ENCODE results near the gene VWF. TPM values are rescaled to one million over a fixed set of nuclear protein-coding genes. Genes with fewer than 3 reads are reported as not detected.

VWF gene
- total RNA-seq, 1 experiment from 2014 or later = 0.48 TPM

DNA sequence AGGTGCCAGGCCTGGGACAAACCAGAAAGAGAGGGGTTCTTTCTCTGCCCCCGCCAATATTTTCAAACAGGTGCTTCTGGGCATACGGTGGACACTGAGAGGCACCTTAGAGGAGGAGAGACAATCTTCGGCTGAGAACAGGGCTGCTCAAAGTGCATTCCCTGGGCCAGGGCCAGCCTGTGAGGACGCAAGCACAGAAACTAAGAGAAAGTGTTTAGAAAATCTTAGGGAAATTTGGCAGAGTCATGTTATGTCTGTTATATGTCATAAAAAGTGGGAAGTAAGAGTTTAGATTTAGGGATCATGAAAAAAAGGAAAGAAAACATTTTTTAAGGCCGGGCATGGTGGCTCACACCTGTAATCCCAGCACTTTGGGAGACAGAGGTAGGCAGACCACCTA lies 83.7 kb downstream of the VWF start:
- BruUV-seq (replicated peaks) = no TSS peak
- no peak overlapping the region for H3K27ac ChIP-seq
- no peak overlapping the region for H3K4me2 ChIP-seq
- intact Hi-C loops (cut with micrococcal nuclease; ENCODE audit: unreplicated experiment) = loop anchor here (5.0 kb wide), 1 partner anchor 74 kb away; no protein-coding TSS in a partner anchor
- H2AFZ ChIP-seq = no peak overlapping the region
- ChIA-PET POLR2A (ENCODE audit: unreplicated experiment) (no interaction called here), CTCF (no interaction called here)
- no peaks in the 10 kb centered on the region for H3K27me3 ChIP-seq (ENCODE audit: insufficient read depth, low read depth)
- H4K20me1 ChIP-seq (ENCODE audit: insufficient read depth) = no peaks in the 10 kb centered on the region
- no peaks in the 10 kb centered on the region for H3F3A ChIP-seq (ENCODE audit: insufficient read depth, low read depth)
- no peaks in the 10 kb centered on the region for H3K79me2 ChIP-seq (ENCODE audit: low read depth)
- H3K9me2 ChIP-seq (ENCODE audit: insufficient read depth) = no peaks in the 10 kb centered on the region
- H3K4me1 ChIP-seq (replicated peaks; ENCODE audit: insufficient read depth) = peaks cover 11% of the 10 kb centered on the region
- DNase-seq = no peak
- no peak for TF ChIP-seq EZH2 (IDR thresholded peaks at IDR 0.05; ENCODE audit: low read depth)
- TF ChIP-seq, protein P1, sequence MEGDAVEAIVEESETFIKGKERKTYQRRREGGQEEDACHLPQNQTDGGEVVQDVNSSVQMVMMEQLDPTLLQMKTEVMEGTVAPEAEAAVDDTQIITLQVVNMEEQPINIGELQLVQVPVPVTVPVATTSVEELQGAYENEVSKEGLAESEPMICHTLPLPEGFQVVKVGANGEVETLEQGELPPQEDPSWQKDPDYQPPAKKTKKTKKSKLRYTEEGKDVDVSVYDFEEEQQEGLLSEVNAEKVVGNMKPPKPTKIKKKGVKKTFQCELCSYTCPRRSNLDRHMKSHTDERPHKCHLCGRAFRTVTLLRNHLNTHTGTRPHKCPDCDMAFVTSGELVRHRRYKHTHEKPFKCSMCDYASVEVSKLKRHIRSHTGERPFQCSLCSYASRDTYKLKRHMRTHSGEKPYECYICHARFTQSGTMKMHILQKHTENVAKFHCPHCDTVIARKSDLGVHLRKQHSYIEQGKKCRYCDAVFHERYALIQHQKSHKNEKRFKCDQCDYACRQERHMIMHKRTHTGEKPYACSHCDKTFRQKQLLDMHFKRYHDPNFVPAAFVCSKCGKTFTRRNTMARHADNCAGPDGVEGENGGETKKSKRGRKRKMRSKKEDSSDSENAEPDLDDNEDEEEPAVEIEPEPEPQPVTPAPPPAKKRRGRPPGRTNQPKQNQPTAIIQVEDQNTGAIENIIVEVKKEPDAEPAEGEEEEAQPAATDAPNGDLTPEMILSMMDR (conservative IDR thresholded peaks at IDR 0.05) = no peak
- no peaks in the 10 kb centered on the region for H3K9me3 ChIP-seq (ENCODE audit: insufficient read depth, low read depth)
- no peaks in the 10 kb centered on the region for H3K36me3 ChIP-seq (ENCODE audit: low read depth)
- no peak overlapping the region for H3K4me3 ChIP-seq

DNA sequence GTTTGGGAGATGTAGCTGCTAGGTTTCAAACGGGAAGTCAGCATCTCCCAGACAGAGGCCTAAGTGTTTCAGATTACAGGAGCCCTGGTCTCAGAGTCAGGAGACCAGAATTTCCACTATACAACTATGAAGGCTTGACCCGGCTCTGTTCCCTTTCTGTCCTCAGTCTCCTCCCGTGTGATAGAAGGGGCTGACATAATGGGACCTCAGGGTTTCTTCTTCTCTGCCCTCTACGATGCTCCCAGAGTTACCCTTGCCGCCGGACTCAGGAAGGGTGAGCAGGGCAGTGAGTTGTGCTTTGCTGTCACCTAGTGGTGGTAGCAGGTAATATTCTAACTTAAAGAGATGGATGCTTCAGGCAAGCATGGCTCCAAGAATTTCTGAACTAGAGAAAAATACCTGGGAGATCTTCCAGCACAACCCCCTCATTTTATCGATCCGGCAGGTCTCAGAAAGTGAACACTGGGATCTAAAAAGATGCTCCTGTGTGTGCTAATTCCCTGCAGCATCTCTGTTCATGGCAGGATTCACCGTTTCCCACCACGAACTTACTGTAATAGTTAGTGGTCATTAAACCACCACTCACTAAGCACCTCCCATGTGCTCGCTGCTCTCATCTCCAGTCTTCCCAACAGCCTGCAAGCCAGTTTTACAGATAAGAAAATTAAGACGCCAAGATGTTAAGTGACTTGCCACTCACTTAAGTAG lies 84.4 kb downstream of the VWF start:
- Histone ChIP-seq H3K9me2 (ENCODE audit: insufficient read depth) (no peaks in the 10 kb centered on the region), H3K79me2 (ENCODE audit: low read depth) (no peaks in the 10 kb centered on the region), H2AFZ (no peak overlapping the region), H4K20me1 (ENCODE audit: insufficient read depth) (no peaks in the 10 kb centered on the region), H3K27ac (no peak overlapping the region), H3K36me3 (ENCODE audit: low read depth) (no peaks in the 10 kb centered on the region), H3K4me2 (no peak overlapping the region), H3K4me1 (replicated peaks; ENCODE audit: insufficient read depth) (peaks cover 11% of the 10 kb centered on the region), H3K9me3 (ENCODE audit: insufficient read depth, low read depth) (no peaks in the 10 kb centered on the region), H3K4me3 (no peak overlapping the region), H3F3A (ENCODE audit: insufficient read depth, low read depth) (no peaks in the 10 kb centered on the region), H3K27me3 (ENCODE audit: insufficient read depth, low read depth) (no peaks in the 10 kb centered on the region)
- CTCF ChIA-PET = interaction anchor here (3.2 kb wide), 1 partner anchor 51 kb away, joined by 82 read pairs; no protein-coding TSS in a partner anchor
- DNase-seq = peak; percentile 44 to 65
- intact Hi-C loops (cut with micrococcal nuclease; ENCODE audit: unreplicated experiment) = loop anchor here (5.0 kb wide), 1 partner anchor 73 kb away; no protein-coding TSS in a partner anchor
- POLR2A ChIA-PET (ENCODE audit: unreplicated experiment) = no interaction called here
- no TSS peak for BruUV-seq (replicated peaks)
- TF ChIP-seq EZH2 (IDR thresholded peaks at IDR 0.05; ENCODE audit: low read depth) = no peak
- TF ChIP-seq, protein P1 (conservative IDR thresholded peaks at IDR 0.05) = peak; percentile 98

GRCh38 chr12:6038160-6038559 lies 86.3 kb downstream of the VWF start:
- POLR2A ChIA-PET (ENCODE audit: unreplicated experiment) = interaction anchor here (0.5 to 0.6 kb wide), 2 partner anchors 48 to 163 kb away, joined by 3 read pairs; no protein-coding TSS in a partner anchor

More at GRCh38 chr12:6038160-6038559, 86.3 kb downstream of the VWF start:
- Histone ChIP-seq H3K4me1 (replicated peaks; ENCODE audit: insufficient read depth) (no peaks in the 10 kb centered on the region), H3K9me2 (ENCODE audit: insufficient read depth) (no peaks in the 10 kb centered on the region), H2AFZ (no peak overlapping the region), H3K9me3 (ENCODE audit: insufficient read depth, low read depth) (no peaks in the 10 kb centered on the region), H4K20me1 (ENCODE audit: insufficient read depth) (no peaks in the 10 kb centered on the region), H3K36me3 (ENCODE audit: low read depth) (no peaks in the 10 kb centered on the region), H3K79me2 (ENCODE audit: low read depth) (no peaks in the 10 kb centered on the region), H3F3A (ENCODE audit: insufficient read depth, low read depth) (no peaks in the 10 kb centered on the region), H3K4me3 (no peak overlapping the region), H3K27ac (no peak overlapping the region), H3K27me3 (ENCODE audit: insufficient read depth, low read depth) (peaks cover 7% of the 10 kb centered on the region; the same call in 1 of the 2 replicates), H3K4me2 (no peak overlapping the region)
- intact Hi-C loops (cut with micrococcal nuclease; ENCODE audit: unreplicated experiment) = loop anchor here (1.0 kb wide), 2 partner anchors 50 to 247 kb away; no protein-coding TSS in a partner anchor
- no TSS peak for BruUV-seq (replicated peaks)
- peak; percentile 63 to 76 for DNase-seq
- CTCF ChIA-PET = interaction anchor here (0.6 to 3.2 kb wide), 5 partner anchors 15 to 1016 kb away, joined by 3 to 82 read pairs (median 4); no protein-coding TSS in a partner anchor
- TF ChIP-seq, protein P1 (conservative IDR thresholded peaks at IDR 0.05) = peak; percentile 92
- no peak for TF ChIP-seq EZH2 (IDR thresholded peaks at IDR 0.05; ENCODE audit: low read depth)

Data from PC-9 (cell line).